ENCODE results near the gene AFF2.
"Not testable (repeated sequence)": the region's sequence is repeated elsewhere in the genome, so short reads cannot be mapped to it uniquely, and the experiment has no call there.

The AFF2 gene

GRCh38 chrX:148871422-148872160 is 371.2 kb downstream of the AFF2 start:
- no peak for DNase-seq

DNA sequence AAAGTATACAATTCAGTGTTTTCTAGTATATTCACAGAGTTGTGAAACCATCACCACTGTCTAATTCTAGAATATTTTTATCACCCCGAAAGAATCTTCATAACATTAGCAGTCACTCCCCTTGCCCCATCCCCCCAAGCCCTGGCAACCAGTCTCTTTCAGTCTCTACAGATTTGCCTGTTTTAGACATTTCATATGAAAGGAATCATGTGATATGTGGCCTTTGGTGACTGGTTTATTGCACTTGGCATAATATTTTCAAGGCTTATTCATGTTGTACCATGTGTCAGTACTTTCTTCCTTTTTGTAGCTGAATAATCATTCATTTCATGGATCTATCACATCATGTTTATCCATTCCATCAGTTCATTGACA is 371.7 kb downstream of the AFF2 start:
- DNase-seq = no peak

DNA sequence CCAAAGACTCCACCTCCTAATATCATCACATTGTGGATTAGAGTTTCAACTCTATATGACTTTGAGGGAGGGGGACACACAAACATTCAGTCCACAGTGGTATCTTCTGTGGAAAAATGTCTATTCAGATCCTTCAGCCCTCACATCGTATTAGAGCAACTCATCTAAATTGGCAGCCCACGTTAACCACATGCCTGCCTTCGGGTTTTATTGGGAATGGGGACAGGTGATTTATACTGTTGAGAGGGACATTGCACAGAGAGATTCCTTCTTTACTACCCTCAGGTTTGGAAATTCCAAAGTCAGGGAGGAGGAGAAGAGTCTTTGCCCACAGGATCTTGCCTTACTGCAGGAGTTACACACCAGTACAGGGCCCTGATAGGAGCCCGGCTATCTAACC is 372.5 kb downstream of the AFF2 start:
- no peak for DNase-seq

- peak; percentile 37 for DNase-seq
Measured at GRCh38 chrX:148874636-148875246, 374.3 kb downstream of the AFF2 start.

DNA sequence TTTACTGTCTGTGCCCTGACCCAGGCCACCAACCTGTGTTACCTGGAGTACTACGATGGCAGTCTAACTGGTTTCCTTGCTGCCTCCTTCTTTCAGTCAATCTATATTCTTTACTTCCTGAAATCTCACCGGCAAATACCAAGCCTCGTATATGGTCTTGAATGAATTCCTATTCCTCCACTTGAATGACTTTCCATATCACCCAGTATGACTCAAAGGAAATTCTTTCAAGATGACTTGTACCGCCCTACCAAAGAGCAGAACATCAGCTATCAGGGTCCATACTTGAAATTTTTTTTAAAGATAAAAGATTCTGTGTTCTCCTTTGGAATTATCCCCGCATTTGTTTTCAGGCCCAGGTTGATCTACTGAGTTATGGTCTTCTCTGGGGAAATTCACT is 378.0 kb downstream of the AFF2 start:
- DNase-seq = no peak

GRCh38 chrX:148885203-148885602 is 384.8 kb downstream of the AFF2 start:
- DNase-seq = no peak

- DNase-seq = no peak
Measured at GRCh38 chrX:148893395-148893794, 393.0 kb downstream of the AFF2 start.

DNA sequence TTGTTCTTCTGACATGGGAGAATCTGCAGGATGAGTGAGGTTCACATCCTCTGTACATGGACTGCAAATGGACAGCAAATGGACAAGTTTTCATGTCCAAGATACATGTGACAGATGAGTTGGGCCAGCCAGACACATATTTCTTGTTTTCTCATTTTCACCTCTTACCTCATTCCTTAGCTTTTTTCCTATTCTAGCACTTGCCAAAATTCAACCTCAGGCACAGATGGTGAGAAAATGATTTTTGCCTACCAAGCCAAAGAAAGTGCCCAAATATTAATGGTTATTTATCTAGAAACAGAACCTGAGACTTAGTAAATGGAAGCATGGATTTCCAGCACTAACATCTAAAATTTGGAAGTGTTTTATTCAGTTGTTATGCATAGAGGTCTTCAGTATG is 402.2 kb downstream of the AFF2 start:
- DNase-seq = peak; percentile 27

GRCh38 chrX:148903176-148903575 is 402.8 kb downstream of the AFF2 start:
- no peak for DNase-seq

DNA sequence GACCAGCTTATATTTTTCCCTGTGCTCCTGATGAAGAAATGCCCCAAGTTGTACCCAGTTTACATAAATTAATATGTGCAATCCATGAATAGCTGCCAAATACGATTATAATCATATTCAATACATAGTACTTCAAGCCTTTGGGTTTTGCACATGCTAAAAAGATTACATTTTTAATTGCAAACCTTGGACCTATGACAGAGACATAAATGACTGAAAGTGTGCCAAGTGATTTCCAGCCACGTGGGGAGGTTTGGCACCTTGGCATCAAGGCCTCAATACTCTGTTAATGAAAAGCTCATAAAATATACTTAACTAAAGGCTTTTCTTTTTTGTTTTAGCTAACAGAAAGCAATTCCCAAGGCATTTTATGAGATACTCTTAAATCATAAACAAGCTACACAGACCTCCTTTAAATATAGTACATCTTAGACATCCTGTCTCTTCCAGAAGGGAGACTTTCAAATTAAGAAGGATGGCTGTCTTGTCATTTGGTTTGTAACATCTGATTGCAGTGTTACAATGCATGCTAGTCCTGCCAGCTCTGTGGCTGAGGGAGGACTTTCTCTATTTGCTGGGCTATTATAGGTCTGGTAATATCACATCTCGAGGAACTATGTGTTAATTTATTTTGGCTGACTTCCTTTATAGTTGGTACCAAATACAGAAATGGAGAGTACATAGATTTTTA is 404.1 kb downstream of the AFF2 start:
- peak; percentile 24 for DNase-seq

DNA sequence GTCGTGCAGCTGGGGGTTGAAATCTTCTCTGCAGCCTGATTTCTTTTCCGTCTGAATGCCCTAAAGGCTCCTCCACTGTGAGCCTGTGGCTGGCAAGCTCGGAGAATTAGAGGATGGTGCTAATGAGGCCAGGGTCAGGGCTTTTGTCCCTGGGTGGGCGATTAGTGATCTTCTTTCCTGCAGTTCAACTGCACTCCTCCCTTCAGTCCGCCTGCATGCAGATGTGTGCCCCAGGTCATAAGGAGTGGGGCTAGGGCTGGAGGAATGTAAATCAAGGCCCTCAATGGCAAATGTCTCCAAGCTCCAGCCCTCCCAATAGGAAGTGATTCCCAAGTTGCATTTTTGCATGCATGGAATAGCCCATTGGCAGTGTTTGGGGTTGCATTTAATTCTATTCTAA is 405.0 kb downstream of the AFF2 start:
- no peak for DNase-seq

- DNase-seq = not testable (repeated sequence)
Measured at GRCh38 chrX:148906628-148907027, 406.2 kb downstream of the AFF2 start.

DNA sequence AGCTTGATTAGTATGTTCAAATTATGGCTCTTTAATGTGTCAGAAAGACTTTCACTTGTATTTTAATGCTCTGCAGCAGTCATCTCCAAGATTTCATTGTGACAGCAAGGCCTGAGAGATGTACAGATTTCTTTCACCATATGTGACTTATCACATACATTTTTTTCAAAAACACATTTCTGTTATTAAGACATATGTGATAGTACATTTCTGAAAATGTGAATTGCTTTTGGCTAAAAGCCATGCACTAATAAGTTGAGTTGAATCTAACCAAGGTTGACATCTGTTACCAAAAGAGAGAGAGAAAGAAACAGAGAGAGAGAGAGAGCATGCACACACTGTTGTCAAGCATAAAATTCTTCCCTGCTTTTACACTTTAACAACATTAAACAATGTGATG is 409.3 kb downstream of the AFF2 start:
- peak; percentile 83 for DNase-seq

- no peak for DNase-seq
Measured at GRCh38 chrX:148913971-148914370, 413.6 kb downstream of the AFF2 start.

DNA sequence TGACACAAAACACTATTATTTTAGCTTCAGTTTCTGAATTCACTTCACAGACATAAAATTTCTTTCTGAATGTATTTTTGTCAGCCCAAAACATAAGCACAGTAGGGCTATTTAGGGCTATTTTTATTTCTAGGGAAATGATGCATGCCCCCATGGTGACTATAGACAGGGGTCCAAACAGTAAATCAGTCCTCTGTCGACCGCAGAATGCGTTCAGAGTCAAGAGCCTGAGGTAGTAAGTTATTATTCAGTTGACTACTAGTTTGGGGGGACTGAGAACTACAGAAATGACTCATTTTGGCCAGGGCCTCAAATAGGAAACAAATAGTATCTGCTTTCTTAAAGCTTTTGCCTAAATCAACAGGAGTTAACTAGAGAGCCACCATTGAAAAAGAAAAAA is 414.4 kb downstream of the AFF2 start:
- no peak for DNase-seq

DNA sequence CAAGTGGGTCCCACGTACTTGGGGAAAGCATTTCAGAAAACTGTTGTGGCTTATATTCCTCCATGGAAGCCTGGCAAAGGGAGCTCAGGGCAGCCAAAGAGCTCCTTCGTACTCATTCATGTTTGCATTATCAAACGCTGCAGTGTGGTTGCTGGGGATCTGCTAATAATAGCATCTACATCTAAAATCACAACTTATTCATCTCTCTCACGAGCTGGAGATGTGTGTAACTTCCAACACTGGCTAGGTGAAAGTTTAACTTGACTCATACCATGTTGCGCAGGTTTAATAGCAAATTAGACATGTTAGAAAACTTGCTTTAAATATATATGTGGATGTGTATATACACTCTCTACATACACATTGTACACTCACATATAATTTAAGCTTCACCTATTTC is 415.1 kb downstream of the AFF2 start:
- no peak for DNase-seq

GRCh38 chrX:148917441-148917840 is 417.0 kb downstream of the AFF2 start:
- no peak for DNase-seq

- no peak for DNase-seq
Measured at GRCh38 chrX:148923631-148924030, 423.2 kb downstream of the AFF2 start.

- DNase-seq = no peak
Measured at GRCh38 chrX:148926371-148926770, 426.0 kb downstream of the AFF2 start.

DNA sequence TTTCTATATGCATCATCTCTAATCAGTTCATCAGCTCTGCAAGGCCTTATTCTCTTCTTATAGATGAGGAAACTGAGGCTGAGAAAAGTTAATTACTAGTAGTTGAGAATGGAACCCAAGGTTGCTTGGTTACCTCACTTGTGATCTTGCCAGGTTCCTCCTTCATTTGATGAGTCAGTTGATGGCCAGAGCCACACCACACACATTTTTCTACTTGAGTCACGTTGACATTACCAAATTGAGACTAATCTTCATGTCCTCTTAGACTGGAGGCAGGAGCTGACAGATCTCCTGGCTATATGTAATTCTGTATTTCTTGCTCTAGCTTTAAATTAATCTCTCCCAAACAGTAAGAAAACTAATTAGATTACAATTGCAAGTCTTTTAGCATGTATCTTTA is 428.4 kb downstream of the AFF2 start:
- no peak for DNase-seq

DNA sequence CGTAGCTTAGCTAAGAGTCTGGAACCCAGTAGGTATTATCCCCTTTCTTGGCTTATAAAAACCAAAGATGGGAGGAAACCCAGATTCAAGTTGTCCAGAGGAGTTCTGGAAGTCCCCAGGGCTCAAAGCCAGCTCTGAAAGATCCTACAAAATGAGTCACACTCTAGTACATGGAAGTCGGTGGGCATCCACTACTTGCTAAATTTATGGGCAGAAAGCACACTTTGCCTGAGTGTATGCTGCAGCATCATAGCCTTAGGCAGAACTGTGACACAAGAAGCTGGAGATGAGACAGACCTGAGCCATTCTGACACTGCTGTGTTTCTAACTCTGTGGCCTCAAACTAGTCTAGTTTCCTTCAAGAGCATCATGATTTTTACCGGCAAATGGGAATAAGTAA is 429.3 kb downstream of the AFF2 start:
- no peak for DNase-seq

DNA sequence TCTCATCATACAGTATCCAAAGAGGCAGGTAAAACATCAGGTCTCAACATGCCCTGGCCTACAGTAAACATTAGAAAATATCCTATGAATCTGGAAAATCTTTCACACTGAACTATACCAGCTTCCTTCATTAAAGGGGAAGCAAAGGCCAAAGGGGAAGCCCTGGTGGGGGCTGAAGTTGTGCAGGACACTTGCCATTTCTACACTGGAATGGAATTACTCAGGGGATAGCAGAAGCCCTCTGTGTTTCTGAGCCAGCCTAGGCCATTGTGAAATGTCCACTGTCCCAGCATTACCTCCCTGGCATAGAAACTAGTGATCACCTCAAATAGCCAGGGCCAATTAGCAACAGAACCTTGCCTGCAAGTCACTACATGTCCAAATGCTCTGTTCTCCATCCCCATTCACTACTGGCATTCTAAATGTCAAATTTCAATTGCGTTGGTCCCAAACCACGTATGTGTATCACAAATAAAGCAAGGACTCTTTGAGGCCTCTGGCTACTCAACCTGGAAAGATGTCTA is 429.9 kb downstream of the AFF2 start:
- DNase-seq = no peak

DNA sequence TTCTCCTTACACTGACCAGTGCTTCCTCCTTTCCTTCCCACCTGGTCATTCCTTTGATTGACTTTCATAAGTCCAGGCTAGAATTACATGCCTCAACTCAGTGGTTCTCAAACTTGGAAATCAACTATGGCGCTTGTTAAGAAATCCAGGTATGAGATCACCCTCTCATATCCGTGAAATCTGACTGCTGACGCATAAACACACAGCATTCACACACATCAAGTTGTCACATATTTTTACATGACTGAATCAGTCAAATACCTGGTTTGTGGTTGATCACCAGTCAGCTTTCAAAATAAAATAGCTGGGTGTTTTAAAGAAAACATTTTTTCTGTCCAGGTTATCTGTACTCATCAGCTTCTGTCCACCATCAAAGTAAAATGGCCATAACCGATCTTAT is 433.5 kb downstream of the AFF2 start:
- DNase-seq = no peak

DNA sequence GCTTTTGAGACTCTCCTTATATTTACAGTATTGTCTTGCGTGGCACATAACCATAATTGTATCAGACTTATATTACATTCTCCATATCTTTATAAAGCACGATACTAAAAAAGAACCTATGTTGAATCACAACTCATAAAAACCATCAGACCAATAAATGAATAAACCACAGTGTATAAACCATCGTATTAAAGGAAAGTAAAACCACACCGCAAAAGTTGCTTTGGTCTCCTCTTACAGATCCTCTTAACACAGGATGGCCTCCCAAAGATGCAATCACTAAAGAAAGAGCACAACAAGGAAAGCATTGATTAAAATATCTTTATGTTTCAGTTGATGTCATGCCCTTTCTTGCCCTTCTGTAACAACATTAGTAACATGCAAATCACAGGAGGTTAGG is 437.9 kb downstream of the AFF2 start:
- no peak for DNase-seq
